ENCODE data around the gene CD3D. TPM values are rescaled to one million over a fixed set of nuclear protein-coding genes. Genes with fewer than 3 reads are reported as not detected.

Gene CD3D
- total and polyA plus RNA-seq, 2 of the 4 experiments (the other 2 are of a cell fraction): not detected

Small RNAs within 50 kb of the gene (microRNA-seq; reads per million reads assigned to microRNA genes)
- gene AP001582.1 (ENCODE audit: insufficient read depth, insufficient read length): not detected

Small RNAs within 50 kb of the gene (small RNA-seq; reads per million reads assigned to genes)
- gene AP001582.1: 0 reads per million in 5 experiments

Other genes starting within 250 kb of the CD3D start
- gene SCN4B, start 189.9 kb downstream of the CD3D start, total RNA-seq (2012; rRNA removed): under 0.01 and 0.18 TPM in 2 replicates
- gene SCN4B, start 189.9 kb downstream of the CD3D start, polyA plus RNA-seq (2012; rRNA removed): 0.33 and 0.44 TPM in 2 replicates
- under 0.01 TPM in 2 replicates for gene SCN2B, start 166.1 kb downstream of the CD3D start, total RNA-seq (2012; rRNA removed)
- gene SCN2B, start 166.1 kb downstream of the CD3D start, polyA plus RNA-seq (2012; rRNA removed): 0.05 and 0.10 TPM in 2 replicates
- not detected in 2 replicates for gene JAML, start 117.7 kb downstream of the CD3D start, total RNA-seq (2012; rRNA removed)
- not detected in 2 replicates for gene JAML, start 117.7 kb downstream of the CD3D start, polyA plus RNA-seq (2012; rRNA removed)
- gene MPZL3, start 90.3 kb downstream of the CD3D start, total RNA-seq (2012; rRNA removed): 0.36 and 0.56 TPM in 2 replicates
- 0.14 and 0.15 TPM in 2 replicates for gene MPZL3, start 90.3 kb downstream of the CD3D start, polyA plus RNA-seq (2012; rRNA removed)
- gene MPZL2, start 78.4 kb downstream of the CD3D start, total RNA-seq (2012; rRNA removed): not detected in 2 replicates
- gene MPZL2, start 78.4 kb downstream of the CD3D start, polyA plus RNA-seq (2012; rRNA removed): not detected in 2 replicates
- gene CD3E, start 38.0 kb downstream of the CD3D start, total RNA-seq (2012; rRNA removed): not detected in 2 replicates
- gene CD3E, start 38.0 kb downstream of the CD3D start, polyA plus RNA-seq (2012; rRNA removed): not detected in 2 replicates
- not detected in 2 replicates for gene CD3G, start 1.6 kb upstream of the CD3D start, total RNA-seq (2012; rRNA removed)
- gene CD3G, start 1.6 kb upstream of the CD3D start, polyA plus RNA-seq (2012; rRNA removed): not detected in 2 replicates
- 69.7 and 71.1 TPM in 2 replicates for gene UBE4A, start 16.9 kb upstream of the CD3D start, total RNA-seq (2012; rRNA removed)
- gene UBE4A, start 16.9 kb upstream of the CD3D start, polyA plus RNA-seq (2012; rRNA removed): 11.4 and 15.2 TPM in 2 replicates
- 71.1 and 219 TPM in 2 replicates for gene ATP5MG, start 58.9 kb upstream of the CD3D start, total RNA-seq (2012; rRNA removed)
- 144 and 149 TPM in 2 replicates for gene ATP5MG, start 58.9 kb upstream of the CD3D start, polyA plus RNA-seq (2012; rRNA removed)
- gene KMT2A, start 93.8 kb upstream of the CD3D start, total RNA-seq (2012; rRNA removed): 19.7 and 21.1 TPM in 2 replicates
- gene KMT2A, start 93.8 kb upstream of the CD3D start, polyA plus RNA-seq (2012; rRNA removed): 15.0 and 18.2 TPM in 2 replicates
- not detected in 2 replicates for gene TTC36, start 184.8 kb upstream of the CD3D start, total RNA-seq (2012; rRNA removed)
- gene TTC36, start 184.8 kb upstream of the CD3D start, polyA plus RNA-seq (2012; rRNA removed): not detected in 2 replicates
- gene TMEM25, start 188.5 kb upstream of the CD3D start, total RNA-seq (2012; rRNA removed): 14.0 and 14.2 TPM in 2 replicates
- 37.1 and 41.7 TPM in 2 replicates for gene TMEM25, start 188.5 kb upstream of the CD3D start, polyA plus RNA-seq (2012; rRNA removed)
- gene IFT46, start 223.2 kb upstream of the CD3D start, total RNA-seq (2012; rRNA removed): 45.5 and 46.2 TPM in 2 replicates
- gene IFT46, start 223.2 kb upstream of the CD3D start, polyA plus RNA-seq (2012; rRNA removed): 27.7 and 30.1 TPM in 2 replicates
- 148 and 176 TPM in 2 replicates for gene ARCN1, start 229.7 kb upstream of the CD3D start, total RNA-seq (2012; rRNA removed)
- 212 and 215 TPM in 2 replicates for gene ARCN1, start 229.7 kb upstream of the CD3D start, polyA plus RNA-seq (2012; rRNA removed)